Naive thymus-derived CD4-positive, alpha-beta T cell (primary cell): Measurements from ENCODE around the gene TTBK1. TPM values are rescaled to one million over a fixed set of nuclear protein-coding genes. Genes with fewer than 3 reads are reported as not detected.

ENCODE experiments used
- ATAC-seq: fragments of 150-1000 bp; cut with Tn5 transposase; 2 replicates; pipeline ENCODE4 v1.10.0; 2021; ENCODE audit warnings: mild to moderate bottlenecking, moderate library complexity
- CTCF ChIA-PET: fragments of 350-600 bp; sonication (Branson Sonifier 250); formaldehyde crosslinking; loops from one replicate; lab custom pipeline; 2021; ENCODE audit warnings: antibody characterized with exemption; lab: Charles Lee
- POLR2A ChIA-PET: fragments of 350-600 bp; sonication (Branson Sonifier 250); formaldehyde crosslinking; loops from one replicate; lab custom pipeline; 2021; ENCODE audit warnings: antibody characterized with exemption, inconsistent platforms; lab: Charles Lee
- DNase-seq, 9 donors: peaks; one replicate each; pipeline versions ENCODE4 v3.0.0 to v3.0.0-alpha.2; 2020 to 2022; ENCODE audit warnings: mixed read lengths in 1 of 9
- H3K27ac ChIP-seq: one replicate; pipeline ENCODE4 v1.7.0; 2013; ENCODE audit warnings: mild to moderate bottlenecking, low read depth, low read length, moderate library complexity
- H3K27me3 ChIP-seq, 2 donors: one replicate each; pipeline ENCODE4 v1.7.0; 2013; ENCODE audit warnings: low read length in 2 of 2, mild to moderate bottlenecking in 2 of 2, moderate library complexity in 2 of 2; ENCODE audit not compliant: control insufficient read depth in 2 of 2, insufficient read depth in 2 of 2
- H3K36me3 ChIP-seq, 3 experiments: 1 replicate in 2 of 3; 2 replicates in 1 of 3; pipeline ENCODE4 v1.7.0; 2013; ENCODE audit warnings: low read length in 3 of 3, mild to moderate bottlenecking in 3 of 3, moderate library complexity in 1 of 3; ENCODE audit not compliant: insufficient read depth in 3 of 3, control insufficient read depth in 2 of 3
- H3K4me1 ChIP-seq, 2 donors: one replicate each; pipeline ENCODE4 v1.7.0; 2013; ENCODE audit warnings: low read length in 2 of 2, mild to moderate bottlenecking in 2 of 2, moderate library complexity in 1 of 2; ENCODE audit not compliant: control insufficient read depth in 2 of 2, insufficient read depth in 2 of 2
- H3K4me3 ChIP-seq: 2 replicates; pipeline ENCODE4 v1.7.0; 2013; ENCODE audit warnings: mild to moderate bottlenecking, low read length
- H3K9me3 ChIP-seq, 3 experiments: 1 replicate in 2 of 3; 2 replicates in 1 of 3; pipeline ENCODE4 v1.7.0; 2013; ENCODE audit warnings: low read length in 3 of 3; ENCODE audit not compliant: control insufficient read depth in 2 of 3
- H3K27ac Mint-ChIP-seq, 9 donors: one replicate each; pipeline ENCODE4 v1.8.0; 2020 to 2022; ENCODE audit warnings: mixed read lengths in 9 of 9, mild to moderate bottlenecking in 8 of 9, moderate library complexity in 5 of 9, inconsistent platforms in 2 of 9
- H3K27me3 Mint-ChIP-seq, 5 donors: one replicate each; pipeline ENCODE4 v1.8.0; 2021 to 2022; ENCODE audit warnings: mixed read lengths in 5 of 5, mild to moderate bottlenecking in 1 of 5
- H3K36me3 Mint-ChIP-seq, 5 donors: one replicate each; pipeline ENCODE4 v1.8.0; 2020 to 2022; ENCODE audit warnings: mixed read lengths in 5 of 5, mild to moderate bottlenecking in 3 of 5, inconsistent platforms in 1 of 5
- H3K4me1 Mint-ChIP-seq, 7 donors: one replicate each; pipeline ENCODE4 v1.8.0; 2020 to 2022; ENCODE audit warnings: mixed read lengths in 7 of 7, mild to moderate bottlenecking in 3 of 7, inconsistent platforms in 1 of 7
- H3K4me3 Mint-ChIP-seq, 10 donors: one replicate each; pipeline ENCODE4 v1.8.0; 2020 to 2022; ENCODE audit warnings: mild to moderate bottlenecking in 10 of 10, mixed read lengths in 10 of 10, moderate library complexity in 6 of 10, inconsistent platforms in 2 of 10
- H3K9me3 Mint-ChIP-seq, 11 donors: one replicate each; pipeline ENCODE4 v1.8.0; 2020 to 2022; ENCODE audit warnings: mixed read lengths in 11 of 11, mild to moderate bottlenecking in 4 of 11, inconsistent platforms in 1 of 11, moderate library complexity in 1 of 11
- intact Hi-C, 2 donors: fragments of 100-400 bp; cut with micrococcal nuclease; formaldehyde crosslinking; loops; one replicate each; pipeline ENCODE4 v1.15.1; 2023
- polyA plus RNA-seq, 2 donors: library from polyadenylated mRNA; unstranded; fragments of 300-500 nt; fragmentation: Illumina TruSeq; gene quantifications; one replicate each; pipeline ENCODE4 v1.2.3, GENCODE V29; 2021
- total RNA-seq, 6 experiments: library from RNA in 5 of 6; stranded (reverse) in 5 of 6; gene quantifications; 1 replicate in 5 of 6; 2 replicates in 1 of 6; pipeline ENCODE4 v1.2.3 and lab custom pipeline; 2021 to 2026

Gene TTBK1
- total and polyA plus RNA-seq, 7 experiments from 2014 or later = 0.05 to 0.29 TPM; not detected in 5

GRCh38 chr6:43239054-43239453 is 4.2 kb upstream of the TTBK1 start:
- Mint-ChIP-seq H3K36me3 (peaks cover 0 to 7% (median 2%) of the 10 kb centered on the region in 5 donors), H3K9me3 (peaks cover 0 to 10% (median 6%) of the 10 kb centered on the region in 11 donors), H3K27me3 (peaks cover 23 to 38% (median 30%) of the 10 kb centered on the region in 5 donors), H3K4me1 (peaks cover 0 to 2% (median 0%) of the 10 kb centered on the region in 7 donors), H3K27ac (no peak overlapping the region), H3K4me3 (no peak overlapping the region)
- intact Hi-C loops = no loop called here
- ATAC-seq (no peak), DNase-seq (no peak)
- ChIA-PET POLR2A (interaction anchor here (0.8 kb wide), 1 partner anchor 9 kb away, joined by 3 read pairs; no protein-coding TSS in a partner anchor), CTCF (no interaction called here)
- H3K4me1 ChIP-seq = no peaks in the 10 kb centered on the region
- no peak overlapping the region for H3K4me3 ChIP-seq
- H3K9me3 ChIP-seq = no peaks in the 10 kb centered on the region
- no peak overlapping the region for H3K27ac ChIP-seq
- peaks cover 0 to 9% of the 10 kb centered on the region in 2 donors for H3K27me3 ChIP-seq
- no peaks in the 10 kb centered on the region for H3K36me3 ChIP-seq

DNA sequence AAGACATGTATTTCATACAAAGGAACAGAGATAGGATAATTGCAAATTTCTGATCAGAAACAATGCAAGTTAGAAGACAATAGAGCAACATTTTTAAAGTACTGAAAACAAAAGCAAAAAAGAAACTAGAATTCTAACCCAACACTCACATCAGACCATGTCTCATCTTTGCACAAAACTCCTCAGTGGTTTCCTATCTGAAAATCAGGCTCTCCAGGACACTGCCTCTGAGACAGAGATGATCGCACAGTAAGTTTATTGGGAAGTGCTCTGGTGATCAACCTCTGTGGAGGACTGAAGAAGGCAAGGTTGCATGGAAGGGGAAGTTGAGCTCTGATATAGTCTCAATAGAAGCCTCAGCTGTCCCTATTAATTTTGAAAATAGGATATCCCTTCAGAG is 2.3 kb upstream of the TTBK1 start:
- CTCF ChIA-PET = no interaction called here
- no peak overlapping the region for H3K4me3 ChIP-seq

GRCh38 chr6:43241446-43241845 is 1.8 kb upstream of the TTBK1 start:
- H3K27ac ChIP-seq = no peak overlapping the region
- H3K27me3 ChIP-seq = peaks cover 3 to 13% of the 10 kb centered on the region in 2 donors
- ChIA-PET CTCF (no interaction called here), POLR2A (no interaction called here)
- Mint-ChIP-seq H3K27ac (no peak overlapping the region), H3K36me3 (peaks cover 0 to 7% (median 2%) of the 10 kb centered on the region in 5 donors), H3K4me1 (peaks cover 0 to 2% (median 0%) of the 10 kb centered on the region in 7 donors), H3K4me3 (no peak overlapping the region), H3K9me3 (peaks cover 0 to 10% (median 6%) of the 10 kb centered on the region in 11 donors), H3K27me3 (peaks cover 19 to 38% (median 30%) of the 10 kb centered on the region in 5 donors)
- no peaks in the 10 kb centered on the region for H3K36me3 ChIP-seq
- ATAC-seq (no peak), DNase-seq (no peak)
- intact Hi-C loops = no loop called here
- peaks cover 0 to 1% of the 10 kb centered on the region in 2 donors for H3K4me1 ChIP-seq
- H3K9me3 ChIP-seq = no peaks in the 10 kb centered on the region
- no peak overlapping the region for H3K4me3 ChIP-seq

More for the DNA sequence above, 2.3 kb upstream of the TTBK1 start:
- no peak overlapping the region for H3K27ac ChIP-seq
- ATAC-seq (no peak), DNase-seq (no peak)
- Mint-ChIP-seq H3K4me1 (peaks cover 0 to 2% (median 0%) of the 10 kb centered on the region in 7 donors), H3K4me3 (peak overlapping the region in 1 of 10 donors; percentile 16), H3K36me3 (peaks cover 0 to 7% (median 2%) of the 10 kb centered on the region in 5 donors), H3K27me3 (peaks cover 23 to 38% (median 30%) of the 10 kb centered on the region in 5 donors), H3K9me3 (peaks cover 0 to 10% (median 6%) of the 10 kb centered on the region in 11 donors), H3K27ac (no peak overlapping the region)
- intact Hi-C loops = no loop called here
- POLR2A ChIA-PET = no interaction called here
- no peaks in the 10 kb centered on the region for H3K4me1 ChIP-seq
- H3K27me3 ChIP-seq = peaks cover 3 to 13% of the 10 kb centered on the region in 2 donors
- H3K9me3 ChIP-seq = no peaks in the 10 kb centered on the region
- H3K36me3 ChIP-seq = no peaks in the 10 kb centered on the region

GRCh38 chr6:43243664-43244321 is 512 bp downstream of the TTBK1 start:
- Mint-ChIP-seq H3K4me3 (no peak overlapping the region), H3K36me3 (peaks cover 0 to 7% (median 4%) of the 10 kb centered on the region in 5 donors), H3K4me1 (peaks cover 6 to 14% (median 10%) of the 10 kb centered on the region in 7 donors), H3K9me3 (peaks cover 0 to 9% (median 6%) of the 10 kb centered on the region in 11 donors), H3K27me3 (peaks cover 11 to 30% (median 19%) of the 10 kb centered on the region in 5 donors), H3K27ac (no peak overlapping the region)
- Histone ChIP-seq H3K27ac (no peak overlapping the region), H3K9me3 (no peaks in the 10 kb centered on the region), H3K4me3 (no peak overlapping the region), H3K4me1 (peaks cover 3 to 13% of the 10 kb centered on the region in 2 donors), H3K36me3 (no peaks in the 10 kb centered on the region), H3K27me3 (peaks cover 3 to 13% of the 10 kb centered on the region in 2 donors)
- DNase-seq = no peak
- CTCF ChIA-PET = interaction anchor here (0.7 to 1.3 kb wide), 2 partner anchors 14 to 55 kb away, joined by 3 to 4 read pairs; partner anchors contain the start of gene DNPH1
- ATAC-seq = no peak
- intact Hi-C loops = no loop called here
- POLR2A ChIA-PET = no interaction called here

DNA sequence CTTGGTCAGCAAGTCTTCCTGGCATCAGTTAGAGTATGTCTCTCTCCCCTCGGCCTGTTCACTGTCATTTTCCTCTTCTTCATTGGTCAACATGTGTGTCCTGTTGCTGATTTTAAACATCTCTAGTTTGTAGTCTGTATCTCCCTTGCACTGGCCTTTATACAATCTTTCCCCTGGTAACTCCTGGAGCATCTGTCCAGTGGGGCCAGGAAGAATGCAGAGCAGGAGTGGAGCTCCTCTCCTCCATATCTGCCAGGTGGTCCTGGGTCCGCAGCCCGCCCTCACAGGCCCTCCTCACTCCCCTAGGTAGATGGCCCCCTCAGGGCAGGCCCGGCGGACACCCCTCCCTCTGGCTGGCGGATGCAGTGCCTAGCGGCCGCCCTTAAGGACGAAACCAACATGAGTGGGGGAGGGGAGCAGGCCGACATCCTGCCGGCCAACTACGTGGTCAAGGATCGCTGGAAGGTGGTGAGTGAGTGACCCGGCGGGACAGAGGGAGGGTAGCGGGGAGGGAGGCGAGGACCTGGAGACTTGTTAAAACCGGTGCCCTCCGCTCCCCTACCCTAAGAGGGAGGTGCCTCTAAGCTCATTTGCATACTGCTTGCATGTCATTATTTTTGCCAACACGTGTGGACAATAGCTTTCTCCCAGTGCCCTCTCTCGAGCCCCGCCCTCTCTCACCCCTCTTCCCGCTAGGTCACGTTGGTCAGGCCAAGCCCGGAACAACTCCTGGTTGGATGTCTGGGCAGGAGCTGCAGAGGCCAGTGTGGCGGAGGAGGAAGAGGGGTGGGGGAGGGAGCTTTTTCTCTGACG is 3.2 kb downstream of the TTBK1 start:
- peaks cover 3 to 13% of the 10 kb centered on the region in 2 donors for H3K4me1 ChIP-seq
- Mint-ChIP-seq H3K27me3 (peaks cover under 1 to 27% (median 10%) of the 10 kb centered on the region in 5 donors), H3K36me3 (peaks cover 0 to 2% (median 0%) of the 10 kb centered on the region in 5 donors), H3K4me3 (peak overlapping the region in 9 of 10 donors; percentile 83 to 94 (median 88)), H3K9me3 (peaks cover 0 to 2% (median 0%) of the 10 kb centered on the region in 11 donors), H3K4me1 (peaks cover 11 to 22% (median 17%) of the 10 kb centered on the region in 7 donors), H3K27ac (peak overlapping the region in 6 of 9 donors; percentile 24 to 92 (median 61))
- intact Hi-C loops = loop anchor here (1.0 kb wide), 11 partner anchors 17 to 317 kb away; partner anchors contain the start of genes DNPH1 (in 2 of the 2), POLR1C (in 2 of the 2), ABCC10 (in 1 of the 2) and CNPY3 (in 1 of the 2)
- peak in 1 of 9 donors; percentile 20 for DNase-seq
- H3K27me3 ChIP-seq = peaks cover 3 to 13% of the 10 kb centered on the region in 2 donors
- CTCF ChIA-PET = interaction anchor here (0.6 to 1.9 kb wide), 2 partner anchors 18 to 290 kb away, joined by 3 to 8 read pairs; partner anchors contain the start of gene DNPH1
- POLR2A ChIA-PET = interaction anchor here (0.5 to 1.8 kb wide), 3 partner anchors 17 to 64 kb away, joined by 3 to 6 read pairs (median 4); partner anchors contain the start of genes CUL9 and DNPH1
- H3K27ac ChIP-seq = no peak overlapping the region
- no peaks in the 10 kb centered on the region for H3K9me3 ChIP-seq
- peak; percentile 15 for ATAC-seq
- H3K4me3 ChIP-seq = peak overlapping the region; percentile 84
- no peaks in the 10 kb centered on the region for H3K36me3 ChIP-seq
